SW480 (cell line): ENCODE measurements around the gene KRTAP10-11.

Experiments used
- DNase-seq: peaks from one replicate; pipeline ENCODE4 v3.0.0-alpha.2; 2016; ENCODE audit warnings: low spot score

Gene KRTAP10-11

DNA sequence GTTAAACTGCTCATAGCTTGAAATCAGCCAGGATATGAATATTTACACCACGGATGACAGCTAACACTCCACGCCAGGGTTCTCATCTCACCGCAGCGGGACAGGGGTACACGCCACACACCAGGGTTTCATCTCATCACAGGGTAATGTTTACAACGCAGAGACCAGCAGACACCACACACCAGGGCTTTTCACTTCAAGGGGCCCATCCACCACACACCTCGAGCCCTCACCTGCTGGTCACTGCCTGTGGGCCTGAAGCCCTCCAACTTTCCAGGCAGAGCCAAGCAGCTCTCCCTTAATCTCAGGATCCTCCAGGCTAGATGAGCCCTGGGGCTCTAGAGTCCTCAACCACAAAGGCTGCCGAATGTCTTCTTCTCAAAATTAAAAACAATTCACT, 49.4 kb downstream of the KRTAP10-11 start:
- no peak for DNase-seq

DNA sequence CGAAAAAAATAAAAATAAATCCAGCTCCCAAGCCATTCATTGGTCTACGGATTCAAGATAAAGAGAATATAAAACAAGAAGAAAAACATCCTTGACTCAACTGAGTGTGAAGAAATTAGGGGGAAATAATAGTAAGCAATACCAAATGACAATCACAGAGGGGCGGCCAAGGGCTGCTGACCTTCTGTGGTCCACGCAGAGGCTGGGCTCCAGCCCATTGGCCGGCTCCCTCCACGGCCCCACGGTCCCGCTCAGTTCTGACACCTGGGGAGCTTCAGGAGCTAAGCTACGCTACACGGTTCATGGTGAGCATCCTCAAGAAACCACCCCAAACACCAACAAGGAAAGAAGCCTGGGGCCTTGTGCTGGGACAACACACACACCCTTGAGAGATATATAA, 50.4 kb downstream of the KRTAP10-11 start:
- no peak for DNase-seq
